Thoracic aorta endothelial cell (primary cell): ENCODE results near the gene RIN1. TPM values are rescaled to one million over a fixed set of nuclear protein-coding genes. Genes with fewer than 3 reads are reported as not detected.

Experiments
- small RNA-seq: library from RNA; depleted of rRNA; stranded (forward); fragments of <200 nt; gene quantifications from one replicate; pipeline ENCODE3, GENCODE V24; 2012
- total RNA-seq: library from RNA; depleted of rRNA; stranded (reverse); fragments of >200 nt; gene quantifications from 2 replicates; pipeline ENCODE4 v1.2.3, GENCODE V29; 2012

RIN1 gene, protein sequence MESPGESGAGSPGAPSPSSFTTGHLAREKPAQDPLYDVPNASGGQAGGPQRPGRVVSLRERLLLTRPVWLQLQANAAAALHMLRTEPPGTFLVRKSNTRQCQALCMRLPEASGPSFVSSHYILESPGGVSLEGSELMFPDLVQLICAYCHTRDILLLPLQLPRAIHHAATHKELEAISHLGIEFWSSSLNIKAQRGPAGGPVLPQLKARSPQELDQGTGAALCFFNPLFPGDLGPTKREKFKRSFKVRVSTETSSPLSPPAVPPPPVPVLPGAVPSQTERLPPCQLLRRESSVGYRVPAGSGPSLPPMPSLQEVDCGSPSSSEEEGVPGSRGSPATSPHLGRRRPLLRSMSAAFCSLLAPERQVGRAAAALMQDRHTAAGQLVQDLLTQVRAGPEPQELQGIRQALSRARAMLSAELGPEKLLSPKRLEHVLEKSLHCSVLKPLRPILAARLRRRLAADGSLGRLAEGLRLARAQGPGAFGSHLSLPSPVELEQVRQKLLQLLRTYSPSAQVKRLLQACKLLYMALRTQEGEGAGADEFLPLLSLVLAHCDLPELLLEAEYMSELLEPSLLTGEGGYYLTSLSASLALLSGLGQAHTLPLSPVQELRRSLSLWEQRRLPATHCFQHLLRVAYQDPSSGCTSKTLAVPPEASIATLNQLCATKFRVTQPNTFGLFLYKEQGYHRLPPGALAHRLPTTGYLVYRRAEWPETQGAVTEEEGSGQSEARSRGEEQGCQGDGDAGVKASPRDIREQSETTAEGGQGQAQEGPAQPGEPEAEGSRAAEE
- total RNA-seq: 5.3 and 7.8 TPM in 2 replicates

GRCh38 chr11:66336234-66337102, at the start of gene RIN1:
Gene RIN1, minus strand, starts transcription at chr11:66336434. Its CDS starts 32 bp downstream, at chr11:66336402.

DNA sequence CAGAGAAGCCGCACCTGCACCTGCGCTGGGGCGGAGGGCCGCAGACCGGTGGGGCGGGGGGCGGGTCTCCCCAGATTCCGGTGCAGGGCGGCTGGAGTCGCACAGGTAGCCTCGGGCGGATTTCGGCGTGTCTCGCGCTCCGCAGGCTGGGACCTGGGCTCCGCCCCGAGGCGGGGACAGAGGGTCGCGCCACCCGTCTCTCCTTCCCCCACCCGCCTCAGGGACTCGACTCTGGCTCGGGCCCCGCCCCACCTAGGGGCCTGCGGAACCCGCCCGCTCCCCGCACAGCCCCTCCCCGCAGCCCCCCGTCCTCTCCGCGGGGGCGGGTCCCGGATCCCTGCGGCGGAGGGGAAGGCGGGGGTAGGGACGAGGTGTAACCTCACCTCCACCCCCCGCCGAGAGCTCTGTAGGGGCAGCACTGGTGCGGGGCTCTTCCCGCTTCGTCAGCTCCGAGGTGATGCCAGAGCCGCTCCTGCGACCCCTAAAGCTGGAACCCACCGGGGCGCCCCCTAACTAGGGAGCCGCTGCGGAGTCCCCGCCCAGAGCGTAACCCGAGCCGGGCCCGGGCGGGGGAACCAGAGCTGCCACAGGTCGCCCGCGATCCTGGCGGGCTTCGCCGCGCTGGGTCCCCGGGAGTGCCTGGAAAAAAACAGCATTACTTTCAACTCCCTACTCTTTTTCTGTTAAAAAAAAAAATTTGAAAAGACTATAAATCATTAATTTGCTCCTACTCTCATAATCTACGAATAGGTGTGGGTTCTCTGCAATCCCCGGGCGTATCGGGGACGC, 35.6 kb upstream of the RIN1 start, which contains the start of gene SLC29A2:
Gene SLC29A2, minus strand, starts transcription at position 134 of the 789 bp plus-strand sequence. CDS start 169 bp downstream, outside the sequence.

GRCh38 chr11:66347425-66348276, 11.4 kb upstream of the RIN1 start, which contains the start of gene B4GAT1:
Gene B4GAT1, minus strand, starts transcription at chr11:66347629. Its CDS starts 84 bp downstream, at chr11:66347545.

GRCh38 chr11:66344550-66345315, 8.5 kb upstream of the RIN1 start, which contains the start of gene BRMS1:
Gene BRMS1, minus strand, starts transcription at chr11:66345104. Its CDS starts 2,870 bp downstream, at chr11:66342234.

GRCh38 chr11:66316849-66317251, 19.4 kb downstream of the RIN1 start, which contains the start of gene CD248:
Gene CD248, minus strand, starts transcription at chr11:66317044. Its CDS starts 17 bp downstream, at chr11:66317027.

GRCh38 chr11:66291706-66292542, 44.3 kb downstream of the RIN1 start, which contains the start of gene TMEM151A:
Gene TMEM151A, plus strand, starts transcription at chr11:66291894. Its CDS starts 120 bp downstream, at chr11:66292014.

DNA sequence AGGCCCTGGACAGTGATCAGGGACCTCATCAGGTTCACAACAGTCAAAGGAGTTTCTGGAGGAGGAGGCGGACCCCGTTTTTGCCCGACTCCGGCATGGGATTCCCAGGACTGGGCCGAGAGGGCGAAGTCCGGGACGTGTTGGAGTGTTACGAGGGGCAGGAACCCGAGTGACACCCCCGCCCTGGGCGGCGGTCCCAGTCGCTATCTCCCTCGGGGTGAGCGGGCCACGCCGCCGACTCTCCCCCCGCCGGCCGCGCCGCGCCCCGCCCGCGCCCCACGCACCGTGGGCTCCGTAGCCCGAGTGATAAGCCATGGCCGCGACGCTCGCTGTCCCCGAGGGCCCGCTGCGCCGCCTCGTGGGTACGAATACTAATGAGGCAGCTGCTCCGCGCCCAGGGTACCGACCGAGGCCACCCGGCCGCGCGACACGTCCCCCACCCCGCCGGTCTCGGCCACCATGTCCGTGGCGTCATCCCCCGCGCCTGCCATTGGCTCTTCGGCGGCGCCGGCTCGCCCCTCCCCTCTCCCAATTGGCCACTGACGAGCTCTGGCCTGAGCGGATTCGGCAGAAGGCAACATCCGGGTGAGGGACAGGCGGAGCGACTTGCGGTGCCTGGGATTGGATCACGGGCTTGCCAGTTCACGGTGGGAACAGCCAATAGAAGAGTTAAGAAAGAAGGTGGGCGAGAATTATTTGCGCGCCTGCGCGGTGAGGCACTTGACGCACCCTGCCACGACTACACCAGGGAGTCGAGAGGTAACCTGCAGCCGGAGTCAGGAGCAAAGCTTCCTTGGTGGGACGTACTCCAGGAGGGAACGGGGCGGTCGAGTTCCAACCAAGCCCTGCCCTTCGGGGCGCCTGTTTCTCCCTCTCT, 47.3 kb downstream of the RIN1 start, which contains the start of gene YIF1A:
Gene YIF1A, minus strand, starts transcription at position 473 of the 877 bp plus-strand sequence. Its CDS starts 158 bp downstream, at position 315.

Small RNA genes lying within 50 kb of the gene (small RNA-seq; reads per million reads assigned to genes)
- gene RF00017: not detected

Other genes starting within 250 kb of the RIN1 start
- 15.8 and 19.2 TPM in 2 replicates for gene KLC2, start 78.7 kb downstream of the RIN1 start, total RNA-seq
- 107 and 128 TPM in 2 replicates for gene RAB1B, start 67.8 kb downstream of the RIN1 start, total RNA-seq
- 0.13 and 0.14 TPM in 2 replicates for gene CNIH2, start 58.3 kb downstream of the RIN1 start, total RNA-seq
- gene YIF1A, start 47.3 kb downstream of the RIN1 start, total RNA-seq: 70.6 and 85.0 TPM in 2 replicates
- gene TMEM151A, start 44.5 kb downstream of the RIN1 start, total RNA-seq: under 0.01 TPM in 1 of 2 replicates, not detected in the other
- under 0.01 TPM in 1 of 2 replicates, not detected in the other for gene CD248, start 19.4 kb downstream of the RIN1 start, total RNA-seq
- gene BRMS1, start 8.7 kb upstream of the RIN1 start, total RNA-seq: 48.9 and 61.2 TPM in 2 replicates
- gene B4GAT1, start 11.2 kb upstream of the RIN1 start, total RNA-seq: 20.2 and 29.2 TPM in 2 replicates
- 0.27 and 1.0 TPM in 2 replicates for gene SLC29A2, start 35.3 kb upstream of the RIN1 start, total RNA-seq
- gene NPAS4, start 84.6 kb upstream of the RIN1 start, total RNA-seq: not detected in 2 replicates
- gene MRPL11, start 102.4 kb upstream of the RIN1 start, total RNA-seq: 58.7 and 65.2 TPM in 2 replicates
- gene PELI3, start 130.5 kb upstream of the RIN1 start, total RNA-seq: 3.5 and 5.7 TPM in 2 replicates
- gene DPP3, start 144.0 kb upstream of the RIN1 start, total RNA-seq: 49.6 and 55.1 TPM in 2 replicates
- 27.9 and 34.2 TPM in 2 replicates for gene BBS1, start 174.2 kb upstream of the RIN1 start, total RNA-seq
- 8.9 and 12.6 TPM in 2 replicates for gene ZDHHC24, start 209.6 kb upstream of the RIN1 start, total RNA-seq
- gene ACTN3, start 210.5 kb upstream of the RIN1 start, total RNA-seq: under 0.01 TPM in 1 of 2 replicates, not detected in the other
- 7.4 and 10.0 TPM in 2 replicates for gene CTSF, start 232.2 kb upstream of the RIN1 start, total RNA-seq